Measurements from ENCODE around the gene PLCD3. TPM values are rescaled to one million over a fixed set of nuclear protein-coding genes. Genes with fewer than 3 reads are reported as not detected.
A peak's percentile ranks its signal among the peaks of the same experiment; 100 is the strongest.

The PLCD3 gene
- total and polyA plus RNA-seq, 8 donors = 7.6 to 215 (median 42.1) TPM

- intact Hi-C loops (cut with DNase I; ENCODE audit: low total_unique reads) = no loop called here
- Histone ChIP-seq H3K27ac (no peak overlapping the region), H3K27me3 (no peaks in the 10 kb centered on the region), H3K4me1 (peaks cover 6 to 40% (median 21%) of the 10 kb centered on the region in 4 donors), H3K4me3 (no peak overlapping the region), H3K36me3 (peaks cover 19 to 88% (median 60%) of the 10 kb centered on the region in 4 donors), H3K9me3 (no peaks in the 10 kb centered on the region)
- TF ChIP-seq POLR2A (IDR thresholded peaks at IDR 0.05) (no peak), EP300 (IDR thresholded peaks at IDR 0.05) (no peak)
- 78 to 87% (median 81%) methylated on average over 8 to 9 of the region's 9 CpGs for WGBS, 5 donors
- no peak for DNase-seq
These were observed 18.9 kb downstream of the PLCD3 start for GRCh38 chr17:45113424-45113754.

GRCh38 chr17:45112559-45113423 is 19.5 kb downstream of the PLCD3 start:
- no peak for DNase-seq
- intact Hi-C loops (cut with DNase I; ENCODE audit: low total_unique reads) = no loop called here
- H3K9me3 ChIP-seq = no peaks in the 10 kb centered on the region
- peak overlapping the region in 2 of 5 donors; percentile 66 to 77 for H3K27ac ChIP-seq
- 91 to 96% (median 92%) methylated on average over 20 to 23 of the region's 23 CpGs for WGBS, 5 donors
- H3K36me3 ChIP-seq = peaks cover 19 to 88% (median 60%) of the 10 kb centered on the region in 4 donors
- H3K4me3 ChIP-seq = no peak overlapping the region
- no peak for TF ChIP-seq POLR2AphosphoS5 (IDR thresholded peaks at IDR 0.05)
- TF ChIP-seq, protein P1, sequence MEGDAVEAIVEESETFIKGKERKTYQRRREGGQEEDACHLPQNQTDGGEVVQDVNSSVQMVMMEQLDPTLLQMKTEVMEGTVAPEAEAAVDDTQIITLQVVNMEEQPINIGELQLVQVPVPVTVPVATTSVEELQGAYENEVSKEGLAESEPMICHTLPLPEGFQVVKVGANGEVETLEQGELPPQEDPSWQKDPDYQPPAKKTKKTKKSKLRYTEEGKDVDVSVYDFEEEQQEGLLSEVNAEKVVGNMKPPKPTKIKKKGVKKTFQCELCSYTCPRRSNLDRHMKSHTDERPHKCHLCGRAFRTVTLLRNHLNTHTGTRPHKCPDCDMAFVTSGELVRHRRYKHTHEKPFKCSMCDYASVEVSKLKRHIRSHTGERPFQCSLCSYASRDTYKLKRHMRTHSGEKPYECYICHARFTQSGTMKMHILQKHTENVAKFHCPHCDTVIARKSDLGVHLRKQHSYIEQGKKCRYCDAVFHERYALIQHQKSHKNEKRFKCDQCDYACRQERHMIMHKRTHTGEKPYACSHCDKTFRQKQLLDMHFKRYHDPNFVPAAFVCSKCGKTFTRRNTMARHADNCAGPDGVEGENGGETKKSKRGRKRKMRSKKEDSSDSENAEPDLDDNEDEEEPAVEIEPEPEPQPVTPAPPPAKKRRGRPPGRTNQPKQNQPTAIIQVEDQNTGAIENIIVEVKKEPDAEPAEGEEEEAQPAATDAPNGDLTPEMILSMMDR (IDR thresholded peaks at IDR 0.05) = no peak
- H3K27me3 ChIP-seq = no peaks in the 10 kb centered on the region
- peaks cover 6 to 40% (median 23%) of the 10 kb centered on the region in 4 donors for H3K4me1 ChIP-seq

GRCh38 chr17:45111850-45112249 is 20.5 kb downstream of the PLCD3 start:
- intact Hi-C loops (cut with DNase I; ENCODE audit: low total_unique reads) = no loop called here
- Histone ChIP-seq H3K27me3 (no peaks in the 10 kb centered on the region), H3K4me1 (peaks cover 6 to 48% (median 24%) of the 10 kb centered on the region in 4 donors), H3K9me3 (no peaks in the 10 kb centered on the region), H3K36me3 (peaks cover 26 to 88% (median 64%) of the 10 kb centered on the region in 4 donors), H3K4me3 (no peak overlapping the region), H3K27ac (peak overlapping the region in 3 of 5 donors; percentile 22 to 77 (median 66))
- TF ChIP-seq EP300 (IDR thresholded peaks at IDR 0.05) (no peak), POLR2AphosphoS5 (IDR thresholded peaks at IDR 0.05) (no peak), POLR2A (IDR thresholded peaks at IDR 0.05) (no peak)
- TF ChIP-seq, protein P1 (IDR thresholded peaks at IDR 0.05) = no peak
- 91 to 95% (median 95%) methylated on average over 11 of the region's 11 CpGs for WGBS, 5 donors
- DNase-seq = no peak

DNA sequence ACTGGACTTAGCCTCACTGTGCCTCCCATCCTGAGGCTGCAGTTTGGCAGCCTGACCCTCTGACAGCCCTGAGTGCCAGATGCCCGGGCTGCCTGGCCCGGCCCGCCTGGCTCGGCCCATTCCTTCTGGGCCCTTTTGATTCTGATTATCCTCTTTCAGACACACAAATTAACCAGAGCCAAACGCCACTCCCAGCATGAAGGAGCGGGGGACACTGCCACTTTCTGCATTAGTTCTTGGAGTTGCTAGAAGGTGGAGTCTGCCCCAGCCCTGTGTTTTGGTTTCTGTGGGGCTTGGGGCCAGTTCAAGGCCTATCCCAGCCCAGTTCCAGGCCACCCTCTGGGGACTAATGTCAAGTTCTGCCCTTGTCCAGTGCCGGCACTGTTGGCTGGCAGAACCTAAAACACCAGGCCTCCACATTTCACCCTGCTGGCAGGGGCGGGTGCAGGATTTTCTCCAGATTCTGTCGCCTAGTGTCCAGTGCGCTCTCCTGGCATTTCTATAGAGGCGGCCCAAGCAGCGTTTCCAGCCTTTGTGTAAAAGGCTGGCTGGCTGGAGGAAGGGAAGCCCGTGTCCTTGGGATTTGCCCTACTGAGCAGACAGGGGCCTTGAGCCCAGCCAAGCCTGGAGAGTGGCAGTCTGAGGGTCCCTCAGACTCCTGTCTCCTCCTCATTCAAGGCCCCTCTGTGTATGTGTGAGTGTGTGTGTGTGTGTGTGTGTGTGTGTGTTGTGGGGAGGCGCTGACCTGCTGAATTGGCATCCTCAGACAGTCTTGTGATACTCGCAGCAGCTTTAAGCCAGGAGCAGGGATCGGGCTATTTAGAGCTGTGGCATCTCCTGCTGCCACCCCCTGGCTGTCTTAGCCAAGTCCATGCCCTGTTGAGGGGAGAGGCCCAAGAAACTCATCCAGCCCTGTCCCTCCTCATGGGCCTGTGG is 21.4 kb downstream of the PLCD3 start:
- Histone ChIP-seq H3K9me3 (no peaks in the 10 kb centered on the region), H3K4me3 (no peak overlapping the region), H3K4me1 (peaks cover 6 to 49% (median 24%) of the 10 kb centered on the region in 4 donors), H3K27ac (peak overlapping the region in 3 of 5 donors; percentile 49 to 77 (median 66)), H3K27me3 (no peaks in the 10 kb centered on the region), H3K36me3 (peaks cover 33 to 88% (median 71%) of the 10 kb centered on the region in 4 donors)
- intact Hi-C loops (cut with DNase I; ENCODE audit: low total_unique reads) = no loop called here
- TF ChIP-seq POLR2A (IDR thresholded peaks at IDR 0.05) (no peak), POLR2AphosphoS5 (IDR thresholded peaks at IDR 0.05) (no peak), EP300 (IDR thresholded peaks at IDR 0.05) (no peak)
- TF ChIP-seq, protein P1 (IDR thresholded peaks at IDR 0.05) = no peak
- DNase-seq = no peak
- 61 to 79% (median 77%) methylated on average over 14 to 16 of the region's 16 CpGs for WGBS, 5 donors
